ENCODE data around the gene TCTN1.

DNA sequence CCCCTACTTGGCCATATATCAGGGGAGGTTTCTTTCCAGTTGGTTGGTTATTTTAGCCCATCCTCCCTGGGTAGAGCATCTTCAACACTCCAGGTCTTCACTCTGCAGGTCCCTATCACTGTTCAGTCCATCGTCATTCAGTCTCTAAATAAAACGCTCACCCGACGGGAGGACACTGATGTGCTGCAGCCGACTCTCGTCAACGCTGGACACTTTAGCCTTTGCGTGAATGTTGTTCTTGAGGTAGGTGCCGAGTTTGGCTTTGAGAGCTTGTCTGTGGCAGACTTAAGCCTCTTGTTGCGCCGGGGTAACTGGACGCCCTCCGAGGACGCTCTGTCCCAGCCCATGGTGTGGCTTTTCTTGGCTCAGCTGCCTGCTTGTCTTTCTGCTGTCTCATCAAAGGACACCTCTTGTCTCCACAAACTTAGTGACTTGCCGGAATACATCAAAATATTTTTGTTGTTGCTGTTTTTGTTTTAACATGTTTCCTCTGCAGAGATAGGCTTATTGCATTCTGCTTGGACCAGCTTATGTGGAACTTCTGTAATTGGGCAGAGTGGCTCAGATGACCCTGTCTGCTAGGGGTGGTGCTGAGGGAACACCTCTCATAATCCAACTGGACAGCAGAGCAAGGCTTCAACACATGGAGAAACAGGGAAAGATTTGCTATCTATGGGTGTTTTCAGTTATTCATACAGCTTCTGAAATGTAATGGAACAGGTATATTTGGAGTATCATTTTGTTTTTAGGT, 26.5 kb downstream of the TCTN1 start:
- no peak for TF ChIP-seq CTCF (conservative IDR thresholded peaks at IDR 0.05; ENCODE audit: low read depth, low read length)
- TF ChIP-seq CEBPB (IDR thresholded peaks at IDR 0.05; ENCODE audit: low read depth, low read length) = no peak
- no peak for TF ChIP-seq BHLHE40 (IDR thresholded peaks at IDR 0.05; ENCODE audit: low read depth, low read length)
- TF ChIP-seq RAD21 (IDR thresholded peaks at IDR 0.05; ENCODE audit: low read length) = no peak

Data from IMR-90 (cell line).